ENCODE measurements around the gene EHBP1L1. TPM values are rescaled to one million over a fixed set of nuclear protein-coding genes. Genes with fewer than 3 reads are reported as not detected.

EHBP1L1 gene
- total RNA-seq, 1 experiment from 2014 or later, result 19.6 TPM

- Mint-ChIP-seq H3K27ac (ENCODE audit: unreplicated experiment) (no peak overlapping the region), H3K4me3 (ENCODE audit: unreplicated experiment) (peak overlapping the region; percentile 63), H3K36me3 (ENCODE audit: insufficient read depth, unreplicated experiment) (peaks cover 72% of the 10 kb centered on the region), H3K9me3 (ENCODE audit: unreplicated experiment) (no peaks in the 10 kb centered on the region), H3K4me1 (ENCODE audit: low read depth, unreplicated experiment) (peaks cover 27% of the 10 kb centered on the region), H3K27me3 (ENCODE audit: insufficient read depth, unreplicated experiment) (no peaks in the 10 kb centered on the region)
- ChIA-PET POLR2A (no interaction called here), CTCF (interaction anchor here (1.0 to 2.7 kb wide), 3 partner anchors 10 to 30 kb away, joined by 3 to 18 read pairs (median 4); partner anchors contain the start of gene ZNRD2)
- Histone ChIP-seq H3K9me3 (no peaks in the 10 kb centered on the region), H3K27me3 (replicated peaks; ENCODE audit: control insufficient read depth, insufficient read depth, low read length) (no peaks in the 10 kb centered on the region), H3K4me1 (peaks cover 13% of the 10 kb centered on the region), H3K4me3 (ENCODE audit: low read depth, low read length) (peak overlapping the region; percentile 21; the same call in 1 of the 2 replicates), H3K36me3 (ENCODE audit: control insufficient read depth, insufficient read depth, low read length) (peaks cover 7% of the 10 kb centered on the region; the same call in 1 of the 2 replicates)
- BruUV-seq (replicated peaks), result no TSS peak
- no peak for TF ChIP-seq CTCF (IDR thresholded peaks at IDR 0.05; ENCODE audit: insufficient read depth in 1 of 2, low read depth in 1 of 2, low read length in 1 of 2, severe bottlenecking in 1 of 2, unreplicated experiment in 1 of 2)
- intact Hi-C loops (cut with micrococcal nuclease; ENCODE audit: unreplicated experiment), result loop anchor here (2.0 kb wide), 1 partner anchor 31 kb away; the partner anchor contains the start of gene ZNRD2
- no peak for DNase-seq
Observed at GRCh38 chr11:65539744-65540289, 36.0 kb upstream of the EHBP1L1 start.

GRCh38 chr11:65540290-65541092, 35.4 kb upstream of the EHBP1L1 start:
- POLR2A ChIA-PET, result no interaction called here
- H3K4me1 Mint-ChIP-seq (ENCODE audit: low read depth, unreplicated experiment), result peaks cover 33% of the 10 kb centered on the region
- H3K36me3 Mint-ChIP-seq (ENCODE audit: insufficient read depth, unreplicated experiment), result peaks cover 66% of the 10 kb centered on the region
- H3K27me3 Mint-ChIP-seq (ENCODE audit: insufficient read depth, unreplicated experiment), result no peaks in the 10 kb centered on the region
- H3K9me3 ChIP-seq, result no peaks in the 10 kb centered on the region
- peaks cover 14% of the 10 kb centered on the region for H3K4me1 ChIP-seq
- H3K27me3 ChIP-seq (replicated peaks; ENCODE audit: control insufficient read depth, insufficient read depth, low read length), result no peaks in the 10 kb centered on the region
- CTCF ChIA-PET, result interaction anchor here (0.6 to 2.7 kb wide), 7 partner anchors 11 to 68 kb away, joined by 3 to 23 read pairs (median 3); partner anchors contain the start of genes FAM89B, SCYL1 and ZNRD2
- peaks cover 7% of the 10 kb centered on the region; the same call in 1 of the 2 replicates for H3K36me3 ChIP-seq (ENCODE audit: control insufficient read depth, insufficient read depth, low read length)
- no TSS peak for BruUV-seq (replicated peaks)
- no peaks in the 10 kb centered on the region for H3K9me3 Mint-ChIP-seq (ENCODE audit: unreplicated experiment)
- peak overlapping the region; percentile 63 for H3K4me3 Mint-ChIP-seq (ENCODE audit: unreplicated experiment)
- peak overlapping the region; percentile 46 for H3K27ac Mint-ChIP-seq (ENCODE audit: unreplicated experiment)
- TF ChIP-seq CTCF (IDR thresholded peaks at IDR 0.05; ENCODE audit: insufficient read depth in 1 of 2, low read depth in 1 of 2, low read length in 1 of 2, severe bottlenecking in 1 of 2, unreplicated experiment in 1 of 2), result peak; percentile 64
- intact Hi-C loops (cut with micrococcal nuclease; ENCODE audit: unreplicated experiment), result loop anchor here (1.0 to 2.0 kb wide), 2 partner anchors 12 to 30 kb away; partner anchors contain the start of gene ZNRD2
- peak overlapping the region; percentile 21 for H3K4me3 ChIP-seq (ENCODE audit: low read depth, low read length)
- DNase-seq, result peak; percentile 71 to 74
